Body of pancreas (tissue), 4 donors: Measurements from ENCODE around the gene ANKS1B. TPM values are rescaled to one million over a fixed set of nuclear protein-coding genes. Genes with fewer than 3 reads are reported as not detected.
"Not testable (repeated sequence)": the region's sequence is repeated elsewhere in the genome, so short reads cannot be mapped to it uniquely, and the experiment has no call there.

Experiments
- ATAC-seq: fragments of 150-250 bp; one replicate; pipeline ENCODE4 v1.9.1; 2016
- DNase-seq, 4 donors: peaks; one replicate each; pipeline ENCODE4 v3.0.0-alpha.2; 2019
- H3K27ac ChIP-seq, 4 donors: fragments of 200-600 bp; sonication (generic); 1 replicate in 3 of 4; 2 replicates in 1 of 4; pipeline versions ENCODE4 v1.5.1 to v1.6.1; 2016 to 2019; ENCODE audit warnings: mild to moderate bottlenecking in 1 of 4, mixed read lengths in 1 of 4, moderate library complexity in 1 of 4
- H3K27me3 ChIP-seq, 2 donors: fragments of 200-600 bp; sonication (generic); one replicate each; pipeline ENCODE4 v1.6.0; 2016; ENCODE audit warnings: mild to moderate bottlenecking in 1 of 2
- H3K36me3 ChIP-seq, 2 donors: fragments of 200-600 bp; sonication (generic); replicated peaks in 1 of 2; 2 replicates each; pipeline ENCODE4 v1.5.1; 2016; ENCODE audit warnings: low read depth in 2 of 2; ENCODE audit not compliant: insufficient read depth in 1 of 2
- H3K4me1 ChIP-seq: fragments of 200-600 bp; sonication (generic); one replicate; pipeline ENCODE4 v1.6.0; 2016
- H3K4me3 ChIP-seq, 2 donors: fragments of 200-600 bp; sonication (generic); 1 replicate in 1 of 2; 2 replicates in 1 of 2; pipeline ENCODE4 v1.5.1; 2016 to 2019
- H3K9me3 ChIP-seq, 3 donors: fragments of 200-600 bp; sonication (generic); 1 replicate in 2 of 3; 2 replicates in 1 of 3; pipeline ENCODE4 v1.5.1; 2016
- CTCF ChIP-seq, 7 experiments: fragments of 450-650 bp in 4 of 7; fragments of 200-600 bp in 3 of 7; sonication (generic) in 3 of 7; IDR thresholded peaks; one replicate each; pipeline ENCODE4 v1.5.1; 2016 to 2019; ENCODE audit warnings: antibody characterized with exemption in 7 of 7
- POLR2A ChIP-seq, 3 donors: fragments of 450-650 bp; IDR thresholded peaks; one replicate each; pipeline ENCODE4 v1.6.1; 2016; ENCODE audit warnings: antibody characterized with exemption in 3 of 3, mild to moderate bottlenecking in 2 of 3
- WGBS, 2 donors: methylation state at CpG; one replicate each; pipeline ENCODE4 v1.1.5; 2017; 5-methylcytosine and 5-hydroxymethylcytosine counted together
- intact Hi-C: fragments of 100-400 bp; cut with DNase I; formaldehyde crosslinking; loops from one replicate; pipeline ENCODE4 v1.15.1; 2023
- total RNA-seq, 2 donors: library from RNA; depleted of rRNA; stranded (reverse); fragments of >200 nt; gene quantifications; one replicate each; pipeline ENCODE4 v1.1.0, GENCODE V29; 2016

ANKS1B gene
- total RNA-seq, 2 donors from 2014 or later = 2.1 to 10.2 TPM

GRCh38 chr12:99609455-99610181 lies 375.1 kb downstream of the ANKS1B start:
- no peak overlapping the region for H3K4me3 ChIP-seq
- TF ChIP-seq CTCF (IDR thresholded peaks at IDR 0.05) = no peak
- no peak for TF ChIP-seq POLR2A (IDR thresholded peaks at IDR 0.05)
- H3K27me3 ChIP-seq = no peaks in the 10 kb centered on the region
- no peaks in the 10 kb centered on the region for H3K36me3 ChIP-seq
- H3K4me1 ChIP-seq = no peaks in the 10 kb centered on the region
- no peaks in the 10 kb centered on the region for H3K9me3 ChIP-seq
- WGBS, 2 donors = 41 to 44% methylated on average over 7 of the region's 7 CpGs
- DNase-seq (no peak), ATAC-seq (no peak)
- no peak overlapping the region for H3K27ac ChIP-seq
- intact Hi-C loops = no loop called here

GRCh38 chr12:99600388-99600787 lies 384.3 kb downstream of the ANKS1B start:
- intact Hi-C loops = no loop called here
- ATAC-seq (no peak), DNase-seq (no peak)
- Histone ChIP-seq H3K9me3 (no peaks in the 10 kb centered on the region), H3K4me1 (no peaks in the 10 kb centered on the region), H3K27me3 (no peaks in the 10 kb centered on the region), H3K36me3 (no peaks in the 10 kb centered on the region), H3K27ac (no peak overlapping the region), H3K4me3 (no peak overlapping the region)
- WGBS, 2 donors = 40 to 47% methylated on average over 5 of the region's 5 CpGs
- TF ChIP-seq CTCF (IDR thresholded peaks at IDR 0.05) (no peak), POLR2A (IDR thresholded peaks at IDR 0.05) (no peak)

- intact Hi-C loops = no loop called here
- Histone ChIP-seq H3K4me1 (no peaks in the 10 kb centered on the region), H3K4me3 (no peak overlapping the region), H3K27me3 (no peaks in the 10 kb centered on the region), H3K27ac (no peak overlapping the region), H3K36me3 (no peaks in the 10 kb centered on the region), H3K9me3 (no peaks in the 10 kb centered on the region)
- no peak for DNase-seq
- WGBS, 2 donors = 78% methylated on average over 2 of the region's 2 CpGs
- ATAC-seq = no peak
- TF ChIP-seq POLR2A (IDR thresholded peaks at IDR 0.05) (no peak), CTCF (IDR thresholded peaks at IDR 0.05) (no peak)
These were observed 386.0 kb downstream of the ANKS1B start for GRCh38 chr12:99598785-99599184.

- no peak for DNase-seq
- no peaks in the 10 kb centered on the region for H3K4me1 ChIP-seq
- intact Hi-C loops = no loop called here
- no peaks in the 10 kb centered on the region for H3K36me3 ChIP-seq
- no peaks in the 10 kb centered on the region for H3K9me3 ChIP-seq
- no peak overlapping the region for H3K4me3 ChIP-seq
- H3K27me3 ChIP-seq = no peaks in the 10 kb centered on the region
- 57 to 68% methylated on average over 2 of the region's 2 CpGs for WGBS, 2 donors
- TF ChIP-seq POLR2A (IDR thresholded peaks at IDR 0.05) (no peak), CTCF (IDR thresholded peaks at IDR 0.05) (no peak)
- H3K27ac ChIP-seq = no peak overlapping the region
- ATAC-seq = no peak
These were observed 388.0 kb downstream of the ANKS1B start for GRCh38 chr12:99596762-99597161.

- DNase-seq, H3K36me3 ChIP-seq, H3K27me3 ChIP-seq, H3K9me3 ChIP-seq, H3K4me3 ChIP-seq, ATAC-seq, H3K27ac ChIP-seq, intact Hi-C loops, H3K4me1 ChIP-seq: not testable (repeated sequence)
- 46 to 65% methylated on average over 1 of the region's 1 CpG for WGBS, 2 donors
These were observed 407.6 kb downstream of the ANKS1B start for GRCh38 chr12:99577125-99577524.
